T-helper 9 cell (primary cell): ENCODE measurements around the gene ABRACL.

Experiments used
- DNase-seq: peaks from one replicate; pipeline ENCODE4 v3.0.0-alpha.2; 2020

The ABRACL gene

GRCh38 chr6:139058029-139058428 is 29.5 kb downstream of the ABRACL start:
- DNase-seq: no peak

- DNase-seq: no peak
Observed at GRCh38 chr6:139060332-139060731, 31.8 kb downstream of the ABRACL start.

GRCh38 chr6:139062932-139063646 is 34.5 kb downstream of the ABRACL start:
- no peak for DNase-seq

GRCh38 chr6:139064981-139065665 is 36.6 kb downstream of the ABRACL start:
- DNase-seq: no peak

GRCh38 chr6:139066080-139066479 is 37.5 kb downstream of the ABRACL start:
- no peak for DNase-seq

DNA sequence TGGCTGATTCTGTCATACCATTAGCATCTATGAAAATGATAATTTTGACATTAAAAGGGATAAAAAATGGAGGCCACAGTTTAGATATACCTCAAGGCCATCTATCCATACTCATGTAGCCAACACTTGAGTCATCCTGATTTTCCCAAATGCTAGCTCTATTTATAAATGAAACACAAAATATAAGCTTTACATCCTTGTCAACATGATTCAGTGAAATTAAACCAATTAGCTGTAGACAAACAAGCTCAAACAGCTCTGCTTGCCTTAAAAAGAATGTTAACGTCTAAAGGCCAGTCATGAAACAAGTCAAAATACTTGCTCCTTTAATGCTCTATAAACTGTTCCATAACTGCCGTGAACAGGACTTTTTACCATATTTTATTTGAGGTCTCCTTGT is 40.3 kb downstream of the ABRACL start:
- DNase-seq: no peak

DNA sequence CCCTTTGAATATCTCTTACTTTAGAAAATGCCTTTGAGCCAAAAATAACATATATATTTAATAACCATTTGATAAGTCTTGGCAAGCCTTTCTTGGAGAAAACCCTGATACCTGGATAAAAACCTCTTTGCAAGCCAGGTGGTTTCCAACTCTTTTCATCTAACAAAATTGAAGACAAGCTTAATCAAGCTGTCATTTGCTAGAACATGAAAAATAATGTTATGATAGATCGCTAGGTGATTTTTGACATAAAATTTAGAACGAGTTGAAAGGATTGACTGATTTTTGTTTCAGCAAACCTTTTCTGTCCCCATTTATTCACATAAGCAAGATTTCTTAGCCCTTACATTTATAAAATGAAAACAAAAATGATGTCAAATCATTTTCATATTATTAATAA is 44.6 kb downstream of the ABRACL start:
- no peak for DNase-seq

DNA sequence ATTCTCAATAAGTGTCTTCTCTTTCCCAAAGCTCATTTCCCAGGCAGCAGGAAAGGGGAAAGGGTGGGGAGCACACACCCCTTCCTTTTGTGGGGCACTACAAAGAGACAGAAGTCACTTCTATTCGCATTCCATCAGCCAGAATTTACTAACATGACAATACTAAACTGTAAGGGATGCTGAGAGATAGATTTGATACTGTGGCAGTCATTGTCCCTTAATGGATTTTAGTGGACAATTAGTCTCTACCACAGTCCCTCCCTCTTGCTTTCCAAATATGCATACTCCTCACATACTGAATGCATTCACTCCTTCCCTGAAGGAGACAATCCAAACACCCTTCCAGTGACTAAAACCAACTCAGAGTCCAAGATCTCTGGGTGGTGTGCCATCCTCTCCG is 50.5 kb downstream of the ABRACL start:
- no peak for DNase-seq

DNA sequence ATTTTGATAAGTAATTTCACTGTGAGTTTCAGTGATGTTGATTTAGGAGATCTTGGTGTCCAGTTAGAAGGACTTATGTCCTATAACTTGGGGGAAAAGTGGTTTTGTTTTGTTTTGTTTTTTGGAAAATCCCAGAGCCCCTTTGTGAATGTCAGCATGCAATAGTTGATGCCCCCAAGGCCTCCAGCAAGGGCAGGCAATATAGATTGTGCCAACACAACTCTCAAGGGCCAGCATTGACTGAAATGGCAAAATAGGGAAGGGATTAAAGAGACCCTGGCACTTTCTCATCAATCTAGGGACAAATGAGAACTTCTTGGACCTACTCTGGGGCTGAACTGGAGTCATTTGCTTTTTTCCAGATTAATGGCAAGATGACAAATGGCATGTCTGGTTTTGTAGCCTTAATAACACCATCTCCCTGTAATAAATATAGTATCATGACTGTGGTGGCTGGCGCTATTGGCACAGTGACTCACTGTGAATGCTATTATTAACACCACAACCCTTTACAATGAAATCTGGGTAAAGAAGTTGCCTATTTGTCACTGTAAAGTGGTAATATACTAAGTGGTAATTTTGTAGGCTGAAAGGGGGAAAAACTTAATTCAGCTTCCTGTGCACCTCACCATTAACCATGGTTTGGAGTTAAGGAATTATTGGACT is 51.8 kb downstream of the ABRACL start:
- DNase-seq: no peak

- no peak for DNase-seq
Observed at GRCh38 chr6:139081471-139081870, 52.9 kb downstream of the ABRACL start.

DNA sequence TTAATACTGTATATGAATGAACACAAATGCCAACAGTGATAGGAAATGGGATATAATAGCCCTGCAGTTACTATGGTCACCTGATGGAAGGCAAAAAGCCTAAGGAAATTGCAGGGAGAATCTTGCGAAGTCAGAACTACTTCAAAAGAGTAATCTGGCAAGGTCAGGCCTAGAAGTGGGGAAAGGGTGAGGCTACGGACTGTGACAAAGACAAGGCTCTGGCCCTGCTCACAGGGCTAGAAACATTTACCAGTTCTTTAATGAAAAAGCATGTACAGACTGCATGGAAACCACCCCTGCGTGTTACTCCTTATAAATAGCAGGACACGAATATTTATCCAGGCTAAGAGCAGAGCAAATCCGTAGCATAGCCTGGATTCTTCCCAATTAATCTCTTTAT is 53.8 kb downstream of the ABRACL start:
- no peak for DNase-seq

DNA sequence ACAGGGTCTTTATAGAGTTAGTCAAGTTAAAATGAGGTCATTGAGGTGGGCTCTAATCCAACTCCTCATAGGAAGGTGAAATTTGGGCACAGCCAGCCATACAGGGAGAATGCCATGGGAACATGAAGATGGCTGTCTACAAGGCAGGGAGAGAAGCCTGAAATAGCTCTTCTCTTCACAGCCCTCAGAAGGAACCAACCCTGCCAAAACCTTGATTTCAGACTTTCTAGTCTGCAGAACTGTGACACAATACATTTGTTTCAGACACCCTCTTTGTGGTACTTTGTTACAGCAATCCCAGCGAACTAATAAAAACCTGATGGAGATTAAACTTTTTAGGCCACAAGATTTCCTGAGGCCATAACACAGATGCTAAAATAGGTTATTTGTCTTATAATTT is 63.3 kb downstream of the ABRACL start:
- no peak for DNase-seq
